ENCODE data around the gene STT3B. TPM values are rescaled to one million over a fixed set of nuclear protein-coding genes. Genes with fewer than 3 reads are reported as not detected.
"Not testable (repeated sequence)": the region's sequence is repeated elsewhere in the genome, so short reads cannot be mapped to it uniquely, and the experiment has no call there.

The STT3B gene
- total RNA-seq, 1 donor from 2014 or later, result 66.1 TPM

DNA sequence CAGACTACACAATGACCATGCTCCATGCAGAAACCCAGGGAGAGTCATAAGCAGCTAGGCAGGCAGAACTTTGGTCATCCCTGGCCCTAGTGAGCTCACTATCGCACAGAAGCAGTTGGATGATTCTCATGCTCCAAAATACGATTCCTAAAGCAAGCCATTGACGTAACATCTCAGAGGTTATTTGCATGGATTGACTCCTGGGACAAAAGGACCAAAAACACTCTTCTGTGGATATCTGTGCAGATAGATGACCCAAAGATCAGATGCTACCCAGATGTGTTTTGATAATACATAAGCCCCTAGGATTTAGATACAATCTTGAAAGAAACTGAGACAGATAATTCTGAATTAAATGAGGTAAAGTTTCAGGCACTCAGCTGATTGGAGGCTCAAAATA is 33.4 kb upstream of the STT3B start:
- no peak overlapping the region for H3K4me3 Mint-ChIP-seq

DNA sequence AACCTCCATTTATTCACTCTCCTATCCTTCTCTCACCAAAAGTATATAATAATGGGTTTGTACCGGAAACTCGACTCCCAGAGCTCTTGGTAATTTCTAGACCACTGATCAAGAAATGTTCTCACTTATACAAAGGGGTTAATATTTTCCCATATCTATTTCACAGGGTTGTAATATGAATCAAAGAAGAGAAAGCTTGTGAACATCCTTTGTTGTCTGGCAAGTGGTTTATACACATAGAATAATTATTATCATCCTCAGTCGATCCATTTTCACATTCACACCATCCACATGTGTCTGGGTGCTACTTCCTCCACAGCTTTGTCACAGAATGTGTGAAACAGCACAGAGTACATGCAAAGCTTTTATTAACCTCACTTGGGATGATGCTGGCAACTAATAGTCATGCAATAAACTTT is 29.9 kb upstream of the STT3B start:
- TF ChIP-seq CTCF (IDR thresholded peaks at IDR 0.05), result no peak
- CTCF ChIA-PET, result no interaction called here
- Mint-ChIP-seq H3K36me3 (ENCODE audit: low read depth) (no peaks in the 10 kb centered on the region), H3K9me3 (no peaks in the 10 kb centered on the region), H3K4me1 (peaks cover 7% of the 10 kb centered on the region), H3K27me3 (peaks cover 7% of the 10 kb centered on the region), H3K27ac (no peak overlapping the region), H3K4me3 (no peak overlapping the region)
- DNase-seq (no peak), ATAC-seq (ENCODE audit: low read depth) (no peak)
- POLR2A ChIA-PET, result no interaction called here
- intact Hi-C loops (cut with micrococcal nuclease), result no loop called here

More for the DNA sequence above, 33.4 kb upstream of the STT3B start:
- CTCF ChIA-PET, result no interaction called here
- TF ChIP-seq CTCF (IDR thresholded peaks at IDR 0.05), result no peak
- no peaks in the 10 kb centered on the region for H3K36me3 Mint-ChIP-seq (ENCODE audit: low read depth)
- no peak for DNase-seq
- intact Hi-C loops (cut with micrococcal nuclease), result no loop called here
- POLR2A ChIA-PET, result interaction anchor here (0.7 kb wide), 1 partner anchor 626 kb away, joined by 3 read pairs; no protein-coding TSS in a partner anchor
- H3K27ac Mint-ChIP-seq, result no peak overlapping the region
- peaks cover 4% of the 10 kb centered on the region for H3K27me3 Mint-ChIP-seq
- H3K9me3 Mint-ChIP-seq, result no peaks in the 10 kb centered on the region
- no peaks in the 10 kb centered on the region for H3K4me1 Mint-ChIP-seq
- ATAC-seq (ENCODE audit: low read depth), result no peak

- intact Hi-C loops (cut with micrococcal nuclease), result no loop called here
- POLR2A ChIA-PET, result no interaction called here
- peaks cover 7% of the 10 kb centered on the region for H3K4me1 Mint-ChIP-seq
- no peaks in the 10 kb centered on the region for H3K9me3 Mint-ChIP-seq
- peaks cover 7% of the 10 kb centered on the region for H3K27me3 Mint-ChIP-seq
- ATAC-seq (ENCODE audit: low read depth) (no peak), DNase-seq (no peak)
- H3K4me3 Mint-ChIP-seq, result no peak overlapping the region
- CTCF ChIA-PET, result no interaction called here
- no peaks in the 10 kb centered on the region for H3K36me3 Mint-ChIP-seq (ENCODE audit: low read depth)
- no peak overlapping the region for H3K27ac Mint-ChIP-seq
- no peak for TF ChIP-seq CTCF (IDR thresholded peaks at IDR 0.05)
Observed at GRCh38 chr3:31503456-31503855, 29.3 kb upstream of the STT3B start.

GRCh38 chr3:31504230-31504629 is 28.5 kb upstream of the STT3B start:
- no peaks in the 10 kb centered on the region for H3K36me3 Mint-ChIP-seq (ENCODE audit: low read depth)
- no peaks in the 10 kb centered on the region for H3K9me3 Mint-ChIP-seq
- H3K27me3 Mint-ChIP-seq, result peaks cover 5% of the 10 kb centered on the region
- DNase-seq (no peak), ATAC-seq (ENCODE audit: low read depth) (no peak)
- H3K27ac Mint-ChIP-seq, result no peak overlapping the region
- H3K4me3 Mint-ChIP-seq, result no peak overlapping the region
- TF ChIP-seq CTCF (IDR thresholded peaks at IDR 0.05), result no peak
- ChIA-PET POLR2A (no interaction called here), CTCF (no interaction called here)
- H3K4me1 Mint-ChIP-seq, result peaks cover 7% of the 10 kb centered on the region
- intact Hi-C loops (cut with micrococcal nuclease), result no loop called here

DNA sequence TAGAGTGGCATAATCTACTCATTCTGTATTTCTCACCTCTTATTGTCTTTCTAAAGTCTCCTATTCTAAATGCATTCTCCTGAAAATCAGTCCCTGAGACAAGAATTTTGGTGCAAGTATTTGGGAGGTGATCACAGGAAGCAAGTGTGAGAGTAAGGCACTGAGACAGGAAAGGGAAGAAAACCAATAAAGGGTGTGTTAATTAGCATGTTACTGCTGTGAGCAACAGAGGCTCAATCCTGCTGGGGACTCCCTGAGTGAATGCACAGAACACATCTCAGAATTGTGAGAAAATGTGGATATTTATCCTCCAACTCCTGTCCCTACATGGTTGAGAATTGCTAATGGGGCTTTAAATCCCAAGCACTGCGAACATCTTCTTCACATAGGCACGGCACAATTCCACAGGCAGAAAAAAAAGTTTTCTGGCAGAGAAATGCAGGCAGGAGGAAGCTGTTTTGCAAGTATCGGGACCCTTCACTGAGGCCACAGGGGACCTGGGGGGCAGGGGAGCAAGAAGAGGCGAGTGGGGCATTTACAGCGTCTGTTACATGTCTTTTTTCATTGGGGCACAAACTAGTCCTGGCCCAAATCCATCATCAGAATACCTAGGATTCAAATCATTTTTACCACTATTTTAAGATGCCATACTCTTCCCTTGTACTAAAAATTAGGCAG is 27.2 kb upstream of the STT3B start:
- no peak overlapping the region for H3K4me3 Mint-ChIP-seq
- H3K27ac Mint-ChIP-seq, result no peak overlapping the region
- intact Hi-C loops (cut with micrococcal nuclease), result no loop called here
- CTCF ChIA-PET, result no interaction called here
- peaks cover 10% of the 10 kb centered on the region for H3K4me1 Mint-ChIP-seq
- no peaks in the 10 kb centered on the region for H3K9me3 Mint-ChIP-seq
- DNase-seq (no peak), ATAC-seq (ENCODE audit: low read depth) (no peak)
- POLR2A ChIA-PET, result no interaction called here
- no peaks in the 10 kb centered on the region for H3K36me3 Mint-ChIP-seq (ENCODE audit: low read depth)
- peaks cover 4% of the 10 kb centered on the region for H3K27me3 Mint-ChIP-seq
- no peak for TF ChIP-seq CTCF (IDR thresholded peaks at IDR 0.05)

DNA sequence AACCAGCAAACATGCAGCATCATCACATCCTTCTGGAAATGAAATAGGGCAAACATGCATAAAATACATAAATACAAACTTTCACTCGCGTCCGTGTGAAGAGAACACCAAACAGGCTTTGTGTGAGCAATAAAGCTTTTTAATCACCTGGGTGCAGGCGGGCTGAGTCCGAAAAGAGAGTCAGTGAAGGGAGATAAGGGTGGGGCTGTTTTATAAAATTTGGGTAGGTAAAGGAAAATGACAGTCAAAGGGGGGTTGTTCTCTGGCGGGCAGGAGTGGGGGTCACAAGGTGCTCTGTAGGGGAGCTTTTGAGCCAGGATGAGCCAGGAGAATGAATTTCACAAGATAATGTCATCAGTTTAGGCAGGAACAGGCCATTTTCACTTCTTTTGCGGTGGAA is 26.2 kb upstream of the STT3B start:
- H3K4me3 Mint-ChIP-seq; ATAC-seq (ENCODE audit: low read depth); H3K36me3 Mint-ChIP-seq (ENCODE audit: low read depth); H3K9me3 Mint-ChIP-seq; H3K27ac Mint-ChIP-seq; CTCF ChIA-PET; POLR2A ChIA-PET; DNase-seq; intact Hi-C loops (cut with micrococcal nuclease); H3K27me3 Mint-ChIP-seq: not testable (repeated sequence)
- H3K4me1 Mint-ChIP-seq, result peaks cover 10% of the 10 kb centered on the region

Data from activated B cell treated with CpG ODN at 0.5 μM for 24 hours (primary cell).